HepG2 (cell line): ENCODE measurements around the gene MRPL9. TPM values are rescaled to one million over a fixed set of nuclear protein-coding genes. Genes with fewer than 3 reads are reported as not detected.

Experiments used
- ARID4A ChIP-seq: sonication (generic); formaldehyde crosslinking; IDR thresholded peaks from 2 replicates; pipeline ENCODE4 v1.5.0; 2020; ENCODE audit warnings: mild to moderate bottlenecking, missing genetic modification reagents, borderline replicate concordance
- CBX1 ChIP-seq: IDR thresholded peaks from one replicate; pipeline ENCODE4 v1.6.1; 2016; ENCODE audit warnings: antibody characterized with exemption, low read depth
- DNMT3B ChIP-seq: conservative IDR thresholded peaks from 2 replicates; pipeline ENCODE4 v1.6.1; 2016; ENCODE audit warnings: missing biosample characterization, control low read depth
- IRX3 ChIP-seq: sonication (generic); formaldehyde crosslinking; IDR thresholded peaks from 2 replicates; pipeline ENCODE4 v1.8.1; 2023; ENCODE audit warnings: mild to moderate bottlenecking, low read depth, missing genetic modification reagents, borderline replicate concordance
- KLF12 ChIP-seq: sonication (generic); formaldehyde crosslinking; IDR thresholded peaks from 2 replicates; pipeline ENCODE4 v1.4.0; 2020; ENCODE audit warnings: missing genetic modification reagents, borderline replicate concordance
- MLXIP ChIP-seq: sonication (generic); formaldehyde crosslinking; IDR thresholded peaks from 2 replicates; pipeline ENCODE4 v1.9.0; 2021; ENCODE audit warnings: missing genetic modification reagents, borderline replicate concordance
- MXD3 ChIP-seq: IDR thresholded peaks from 2 replicates; pipeline ENCODE4 v1.6.1; 2016; ENCODE audit warnings: mild to moderate bottlenecking, missing biosample characterization, missing genetic modification reagents
- SALL1 ChIP-seq: sonication (generic); formaldehyde crosslinking; IDR thresholded peaks from 2 replicates; pipeline ENCODE4 v1.8.0; 2022; ENCODE audit warnings: mild to moderate bottlenecking, missing genetic modification reagents
- STAG1 ChIP-seq: sonication (generic); formaldehyde crosslinking; IDR thresholded peaks from 2 replicates; pipeline ENCODE4 v1.4.0; 2020; ENCODE audit warnings: missing genetic modification reagents
- TAF1 ChIP-seq: sonication (generic); formaldehyde crosslinking; IDR thresholded peaks from 2 replicates; pipeline ENCODE4 v1.4.0; 2020; ENCODE audit warnings: missing genetic modification reagents
- ZNF10 ChIP-seq: sonication (generic); formaldehyde crosslinking; IDR thresholded peaks from 2 replicates; pipeline ENCODE4 v1.4.0; 2020; ENCODE audit warnings: mild to moderate bottlenecking, low read depth, missing genetic modification reagents, borderline replicate concordance
- ZNF232 ChIP-seq: sonication (generic); formaldehyde crosslinking; IDR thresholded peaks from 2 replicates; pipeline ENCODE4 v1.4.0; 2020; ENCODE audit warnings: missing genetic modification reagents, borderline replicate concordance
- ZNF337 ChIP-seq: sonication (generic); formaldehyde crosslinking; IDR thresholded peaks from 2 replicates; pipeline ENCODE4 v1.5.1; 2020; ENCODE audit warnings: missing genetic modification reagents, low read depth, mild to moderate bottlenecking, borderline replicate concordance
- ZNF678 ChIP-seq: sonication (generic); formaldehyde crosslinking; IDR thresholded peaks from 2 replicates; pipeline ENCODE4 v1.4.0; 2020; ENCODE audit warnings: mild to moderate bottlenecking, missing genetic modification reagents
- ZSCAN31 ChIP-seq: sonication (generic); formaldehyde crosslinking; IDR thresholded peaks from 2 replicates; pipeline ENCODE4 v1.5.0; 2020; ENCODE audit warnings: low read depth, mild to moderate bottlenecking, missing genetic modification reagents
- polyA plus RNA-seq, 8 experiments: library from polyadenylated mRNA; depleted of rRNA in 3 of 8; stranded (reverse) in 7 of 8; unstranded in 1 of 8; fragments of >200 nt; fragmentation: Illumina TruSeq in 4 of 8; extraction: Trizol in 4 of 8; gene quantifications; 2 replicates each; pipeline versions ENCODE4 v1.2.1 to v1.2.3, GENCODE V29; 2011 to 2016; ENCODE audit warnings: low read depth in 4 of 8, missing spikeins in 1 of 8, mixed read lengths in 1 of 8; ENCODE audit not compliant: insufficient read depth in 1 of 8
- total RNA-seq, 5 experiments: library from RNA; depleted of rRNA; stranded (reverse); fragments of >200 nt; fragmentation: Illumina TruSeq; extraction: Trizol; gene quantifications; 2 replicates each; pipeline ENCODE4 v1.2.3, GENCODE V29; 2016; ENCODE audit warnings: low read depth in 1 of 5
- TF ChIP-seq, protein P1 (sequence below), 2 experiments: IDR thresholded peaks; 2 replicates each; pipeline ENCODE4 v1.6.1; 2011 to 2012; ENCODE audit warnings: low read length in 2 of 2, borderline replicate concordance in 1 of 2, low read depth in 1 of 2, mild to moderate bottlenecking in 1 of 2, moderate library complexity in 1 of 2

The MRPL9 gene
- total and polyA plus RNA-seq, 2 of the 13 experiments (the other 11 are each of a cell fraction or from before 2014, with no cell fraction given), result 72.1 to 107 TPM

DNA sequence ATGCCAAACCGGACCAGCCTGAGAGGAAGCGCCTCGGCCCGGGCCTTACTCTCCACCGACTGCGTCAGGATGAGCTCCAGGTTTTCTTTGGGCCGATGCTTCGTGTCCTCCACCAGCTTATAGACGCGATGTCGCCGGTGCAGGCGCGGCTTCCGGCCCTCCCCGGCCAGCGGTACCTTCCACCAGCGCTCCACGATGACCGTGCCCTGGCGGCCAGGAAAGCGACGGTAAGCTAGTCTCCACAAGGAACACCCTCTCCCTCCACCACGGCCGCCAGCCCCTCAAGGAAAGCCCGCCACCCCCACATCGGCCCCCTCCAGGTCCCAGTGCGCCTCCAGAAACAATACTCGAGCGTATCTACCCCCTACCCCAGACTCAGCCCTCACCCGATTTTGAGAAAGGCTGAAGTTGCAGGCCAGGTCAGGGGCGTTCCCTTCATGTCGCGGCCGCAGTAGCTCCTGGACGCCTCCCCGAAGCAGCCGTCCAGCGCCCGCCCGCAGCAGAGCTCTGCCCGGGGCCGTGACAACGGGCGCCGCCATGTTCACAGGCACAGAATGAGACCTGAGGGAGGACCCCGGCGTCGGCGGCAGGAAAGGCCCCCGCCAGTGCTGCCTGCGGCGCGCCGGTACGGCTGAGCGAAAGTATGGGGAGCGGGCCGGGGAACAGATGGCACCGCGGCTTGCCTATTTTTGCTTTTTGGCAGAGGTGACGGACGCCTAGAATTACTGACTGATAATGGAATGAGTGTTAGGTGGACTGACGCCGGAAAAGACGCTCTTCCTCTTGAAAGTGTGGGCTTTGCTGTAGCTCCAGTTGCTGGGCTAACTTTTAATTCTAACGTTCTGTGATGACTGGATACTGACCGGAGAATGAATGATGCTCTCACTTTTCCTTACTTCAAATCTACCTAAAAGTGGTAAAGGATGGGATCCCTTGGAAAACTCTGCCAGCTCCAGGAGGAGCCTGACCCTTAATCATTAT, at the start of gene MRPL9 (continued):
- TF ChIP-seq ARID4A (CRISPR knock-in tag), result peak; percentile 87
- no peak for TF ChIP-seq DNMT3B
- TF ChIP-seq ZNF337 (CRISPR knock-in tag), result peak; percentile 86; the same call in 1 of the 2 replicates
- 0 out of 2 replicates have a peak, but pooled peaks have one; percentile 73 for TF ChIP-seq MLXIP (CRISPR knock-in tag)
- TF ChIP-seq CBX1, result no peak
- 0 out of 2 replicates have a peak, but pooled peaks have one; percentile 67 for TF ChIP-seq KLF12 (CRISPR knock-in tag)
- TF ChIP-seq IRX3 (CRISPR knock-in tag), result peak; percentile 79; the same call in 1 of the 2 replicates
- no peak for TF ChIP-seq ZNF232
- no peak for TF ChIP-seq ZNF10 (CRISPR knock-in tag)
- TF ChIP-seq ZSCAN31 (CRISPR knock-in tag), result 0 out of 2 replicates have a peak, but pooled peaks have one; percentile 71
- no peak for TF ChIP-seq ZNF678 (CRISPR knock-in tag)
- 0 out of 2 replicates have a peak, but pooled peaks have one; percentile 68 for TF ChIP-seq MXD3 (CRISPR knock-in tag)
- peak; percentile 95 for TF ChIP-seq TAF1 (CRISPR knock-in tag)
- peak; percentile 28; the same call in 1 of the 2 replicates for TF ChIP-seq STAG1 (CRISPR knock-in tag)
- TF ChIP-seq SALL1, result peak; percentile 61; the same call in 1 of the 2 replicates
- TF ChIP-seq, protein P1, sequence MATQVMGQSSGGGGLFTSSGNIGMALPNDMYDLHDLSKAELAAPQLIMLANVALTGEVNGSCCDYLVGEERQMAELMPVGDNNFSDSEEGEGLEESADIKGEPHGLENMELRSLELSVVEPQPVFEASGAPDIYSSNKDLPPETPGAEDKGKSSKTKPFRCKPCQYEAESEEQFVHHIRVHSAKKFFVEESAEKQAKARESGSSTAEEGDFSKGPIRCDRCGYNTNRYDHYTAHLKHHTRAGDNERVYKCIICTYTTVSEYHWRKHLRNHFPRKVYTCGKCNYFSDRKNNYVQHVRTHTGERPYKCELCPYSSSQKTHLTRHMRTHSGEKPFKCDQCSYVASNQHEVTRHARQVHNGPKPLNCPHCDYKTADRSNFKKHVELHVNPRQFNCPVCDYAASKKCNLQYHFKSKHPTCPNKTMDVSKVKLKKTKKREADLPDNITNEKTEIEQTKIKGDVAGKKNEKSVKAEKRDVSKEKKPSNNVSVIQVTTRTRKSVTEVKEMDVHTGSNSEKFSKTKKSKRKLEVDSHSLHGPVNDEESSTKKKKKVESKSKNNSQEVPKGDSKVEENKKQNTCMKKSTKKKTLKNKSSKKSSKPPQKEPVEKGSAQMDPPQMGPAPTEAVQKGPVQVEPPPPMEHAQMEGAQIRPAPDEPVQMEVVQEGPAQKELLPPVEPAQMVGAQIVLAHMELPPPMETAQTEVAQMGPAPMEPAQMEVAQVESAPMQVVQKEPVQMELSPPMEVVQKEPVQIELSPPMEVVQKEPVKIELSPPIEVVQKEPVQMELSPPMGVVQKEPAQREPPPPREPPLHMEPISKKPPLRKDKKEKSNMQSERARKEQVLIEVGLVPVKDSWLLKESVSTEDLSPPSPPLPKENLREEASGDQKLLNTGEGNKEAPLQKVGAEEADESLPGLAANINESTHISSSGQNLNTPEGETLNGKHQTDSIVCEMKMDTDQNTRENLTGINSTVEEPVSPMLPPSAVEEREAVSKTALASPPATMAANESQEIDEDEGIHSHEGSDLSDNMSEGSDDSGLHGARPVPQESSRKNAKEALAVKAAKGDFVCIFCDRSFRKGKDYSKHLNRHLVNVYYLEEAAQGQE (IDR thresholded peaks at IDR 0.05; ENCODE audit: borderline replicate concordance in 1 of 2, low read depth in 1 of 2, low read length in 2 of 2), result peak in 1 of 2 experiments; percentile 32; a peak in 1 of 4 replicates
